Body of pancreas (tissue), 4 donors: Measurements from ENCODE around the gene HS6ST2.

ENCODE experiments used
- CTCF ChIP-seq, 7 experiments: fragments of 450-650 bp in 4 of 7; fragments of 200-600 bp in 3 of 7; sonication (generic) in 3 of 7; IDR thresholded peaks; one replicate each; pipeline ENCODE4 v1.5.1; 2016 to 2019; ENCODE audit warnings: antibody characterized with exemption in 7 of 7
- POLR2A ChIP-seq, 3 donors: fragments of 450-650 bp; IDR thresholded peaks; one replicate each; pipeline ENCODE4 v1.6.1; 2016; ENCODE audit warnings: antibody characterized with exemption in 3 of 3, mild to moderate bottlenecking in 2 of 3

- TF ChIP-seq CTCF (IDR thresholded peaks at IDR 0.05) (no peak), POLR2A (IDR thresholded peaks at IDR 0.05) (no peak)
Measured at GRCh38 chrX:132669142-132669541, 289.3 kb downstream of the HS6ST2 start.
